GM10266 (cell line): ENCODE results near the gene FAM219A.
"Not testable (repeated sequence)": the region's sequence is repeated elsewhere in the genome, so short reads cannot be mapped to it uniquely, and the experiment has no call there.

Experiments
- DNase-seq: peaks from one replicate; pipeline ENCODE4 v3.0.0; 2012; ENCODE audit errors: extremely low spot score
- CTCF ChIP-seq: IDR thresholded peaks from 2 replicates; pipeline ENCODE4 v1.5.1; 2012; ENCODE audit warnings: mild to moderate bottlenecking, low read depth; ENCODE audit not compliant: control insufficient read depth, insufficient read depth; ENCODE audit errors: missing control alignments

FAM219A gene

GRCh38 chr9:34365282-34365681 is 93.1 kb downstream of the FAM219A start:
- DNase-seq = no peak
- TF ChIP-seq CTCF = no peak

- TF ChIP-seq CTCF = no peak
These were observed 94.6 kb downstream of the FAM219A start for GRCh38 chr9:34363619-34364351.

GRCh38 chr9:34362614-34363214 is 95.7 kb downstream of the FAM219A start:
- no peak for TF ChIP-seq CTCF
- DNase-seq = no peak

More at GRCh38 chr9:34363619-34364351, 94.6 kb downstream of the FAM219A start:
- no peak for DNase-seq

GRCh38 chr9:34352957-34353356 is 105.4 kb downstream of the FAM219A start:
- DNase-seq = not testable (repeated sequence)

GRCh38 chr9:34352122-34352652 is 106.2 kb downstream of the FAM219A start:
- DNase-seq = not testable (repeated sequence)

GRCh38 chr9:34349324-34349723 is 109.0 kb downstream of the FAM219A start:
- DNase-seq = no peak
- TF ChIP-seq CTCF = no peak
